Karpas-422 (cell line): ENCODE results near the gene ENGASE. TPM values are rescaled to one million over a fixed set of nuclear protein-coding genes. Genes with fewer than 3 reads are reported as not detected.

ENCODE experiments used
- DNase-seq: peaks from one replicate; pipeline ENCODE4 v3.0.0-alpha.2; 2015
- H2AFZ ChIP-seq: fragments of 200-600 bp; sonication (generic); 2 replicates; pipeline ENCODE4 v1.6.1; 2014; ENCODE audit warnings: antibody characterized with exemption, low read length, mixed read lengths
- H3K27ac ChIP-seq: fragments of 200-600 bp; sonication (generic); 2 replicates; pipeline ENCODE4 v1.5.1; 2014; ENCODE audit warnings: mild to moderate bottlenecking, low read length, moderate library complexity
- H3K27me3 ChIP-seq: fragments of 200-600 bp; sonication (generic); 2 replicates; pipeline ENCODE4 v1.6.1; 2014; ENCODE audit warnings: low read length, mixed read lengths
- H3K36me3 ChIP-seq: fragments of 200-600 bp; sonication (generic); 2 replicates; pipeline ENCODE4 v1.6.1; 2014; ENCODE audit warnings: low read length, mixed read lengths; ENCODE audit not compliant: insufficient read depth
- H3K4me1 ChIP-seq: fragments of 200-600 bp; sonication (generic); 2 replicates; pipeline ENCODE4 v1.6.1; 2014; ENCODE audit warnings: mild to moderate bottlenecking, low read length, mixed read lengths
- H3K4me2 ChIP-seq: fragments of 200-600 bp; sonication (generic); 2 replicates; pipeline ENCODE4 v1.6.1; 2014; ENCODE audit warnings: low read length, low read depth, mild to moderate bottlenecking; ENCODE audit not compliant: poor library complexity, severe bottlenecking
- H3K4me3 ChIP-seq: fragments of 200-600 bp; sonication (generic); 2 replicates; pipeline ENCODE4 v1.5.1; 2014; ENCODE audit warnings: mild to moderate bottlenecking, antibody characterized with exemption, low read length, mixed read lengths
- H3K79me2 ChIP-seq: fragments of 200-600 bp; sonication (generic); 2 replicates; pipeline ENCODE4 v1.6.1; 2014; ENCODE audit warnings: mild to moderate bottlenecking, low read length, mixed read lengths
- H3K9ac ChIP-seq: fragments of 200-600 bp; sonication (generic); 2 replicates; pipeline ENCODE4 v1.6.0; 2014; ENCODE audit warnings: low read length
- H3K9me2 ChIP-seq: fragments of 200-600 bp; sonication (generic), shearing (Covaris generic); replicated peaks from 2 replicates; pipeline ENCODE4 v1.6.0; 2014; ENCODE audit warnings: mild to moderate bottlenecking, low read length, moderate library complexity; ENCODE audit not compliant: insufficient read depth
- H3K9me3 ChIP-seq: fragments of 300-700, 200-600 bp; sonication (generic); 2 replicates; pipeline ENCODE4 v1.6.1; 2014; ENCODE audit warnings: low read length, mixed read lengths
- H4K20me1 ChIP-seq: fragments of 200-600 bp; sonication (generic); 2 replicates; pipeline ENCODE4 v1.6.1; 2014; ENCODE audit warnings: mild to moderate bottlenecking, antibody characterized with exemption, low read length, low read depth; ENCODE audit not compliant: insufficient read depth
- total RNA-seq: library from RNA; depleted of rRNA; stranded (reverse); fragments of >200 nt; shearing (Covaris generic); gene quantifications from 2 replicates; pipeline ENCODE4 v1.2.3, GENCODE V29; 2014; ENCODE audit warnings: low replicate concordance

ENGASE gene
- total RNA-seq, 1 experiment from 2014 or later, result 11.0 TPM

- no peak overlapping the region for H3K27ac ChIP-seq
- no peaks in the 10 kb centered on the region for H3K4me1 ChIP-seq
- H3K9me3 ChIP-seq, result no peaks in the 10 kb centered on the region
- no peak overlapping the region for H2AFZ ChIP-seq
- no peak for DNase-seq
- H3K27me3 ChIP-seq, result no peaks in the 10 kb centered on the region
- H3K9ac ChIP-seq, result no peak overlapping the region
- no peak overlapping the region for H3K4me3 ChIP-seq
- no peak overlapping the region for H3K4me2 ChIP-seq
- no peaks in the 10 kb centered on the region for H4K20me1 ChIP-seq
- no peaks in the 10 kb centered on the region for H3K9me2 ChIP-seq
- H3K36me3 ChIP-seq, result no peaks in the 10 kb centered on the region
- H3K79me2 ChIP-seq, result no peaks in the 10 kb centered on the region
These were observed 26.4 kb upstream of the ENGASE start for GRCh38 chr17:79047923-79048825.

- no peaks in the 10 kb centered on the region for H3K36me3 ChIP-seq
- H4K20me1 ChIP-seq, result no peaks in the 10 kb centered on the region
- H3K4me2 ChIP-seq, result no peak overlapping the region
- H3K4me3 ChIP-seq, result no peak overlapping the region
- H3K9ac ChIP-seq, result no peak overlapping the region
- H2AFZ ChIP-seq, result no peak overlapping the region
- H3K79me2 ChIP-seq, result no peaks in the 10 kb centered on the region
- no peak overlapping the region for H3K27ac ChIP-seq
- H3K27me3 ChIP-seq, result no peaks in the 10 kb centered on the region
- no peaks in the 10 kb centered on the region for H3K9me2 ChIP-seq
- no peaks in the 10 kb centered on the region for H3K4me1 ChIP-seq
- no peak for DNase-seq
- H3K9me3 ChIP-seq, result no peaks in the 10 kb centered on the region
These were observed 25.5 kb upstream of the ENGASE start for GRCh38 chr17:79048826-79049755.

GRCh38 chr17:79049821-79050220 lies 24.8 kb upstream of the ENGASE start:
- Histone ChIP-seq H3K9me3 (no peaks in the 10 kb centered on the region), H3K9ac (no peak overlapping the region), H3K9me2 (no peaks in the 10 kb centered on the region), H2AFZ (no peak overlapping the region), H3K36me3 (no peaks in the 10 kb centered on the region), H3K4me3 (no peak overlapping the region), H4K20me1 (no peaks in the 10 kb centered on the region), H3K4me1 (no peaks in the 10 kb centered on the region), H3K79me2 (no peaks in the 10 kb centered on the region), H3K27ac (no peak overlapping the region), H3K27me3 (no peaks in the 10 kb centered on the region), H3K4me2 (no peak overlapping the region)
- no peak for DNase-seq

- H3K9ac ChIP-seq, result no peak overlapping the region
- H3K4me3 ChIP-seq, result no peak overlapping the region
- H3K79me2 ChIP-seq, result no peaks in the 10 kb centered on the region
- no peak overlapping the region for H3K27ac ChIP-seq
- H4K20me1 ChIP-seq, result no peaks in the 10 kb centered on the region
- no peaks in the 10 kb centered on the region for H3K9me3 ChIP-seq
- H3K9me2 ChIP-seq, result no peaks in the 10 kb centered on the region
- H2AFZ ChIP-seq, result no peak overlapping the region
- no peak for DNase-seq
- H3K27me3 ChIP-seq, result no peaks in the 10 kb centered on the region
- H3K4me2 ChIP-seq, result no peak overlapping the region
- no peaks in the 10 kb centered on the region for H3K4me1 ChIP-seq
- no peaks in the 10 kb centered on the region for H3K36me3 ChIP-seq
These were observed 24.1 kb upstream of the ENGASE start for GRCh38 chr17:79050551-79050950.

GRCh38 chr17:79051306-79051705 lies 23.3 kb upstream of the ENGASE start:
- H3K27ac ChIP-seq, result no peak overlapping the region
- no peaks in the 10 kb centered on the region for H3K4me1 ChIP-seq
- H4K20me1 ChIP-seq, result no peaks in the 10 kb centered on the region
- H3K9me3 ChIP-seq, result no peaks in the 10 kb centered on the region
- no peaks in the 10 kb centered on the region for H3K9me2 ChIP-seq
- H3K9ac ChIP-seq, result no peak overlapping the region
- H3K36me3 ChIP-seq, result no peaks in the 10 kb centered on the region
- no peak for DNase-seq
- H3K79me2 ChIP-seq, result no peaks in the 10 kb centered on the region
- no peak overlapping the region for H3K4me3 ChIP-seq
- no peak overlapping the region for H2AFZ ChIP-seq
- H3K27me3 ChIP-seq, result no peaks in the 10 kb centered on the region
- no peak overlapping the region for H3K4me2 ChIP-seq

GRCh38 chr17:79052131-79052530 lies 22.5 kb upstream of the ENGASE start:
- Histone ChIP-seq H3K27ac (no peak overlapping the region), H3K4me1 (no peaks in the 10 kb centered on the region), H3K36me3 (no peaks in the 10 kb centered on the region), H3K9ac (no peak overlapping the region), H3K4me2 (no peak overlapping the region), H3K79me2 (no peaks in the 10 kb centered on the region), H4K20me1 (no peaks in the 10 kb centered on the region), H3K9me3 (no peaks in the 10 kb centered on the region), H2AFZ (no peak overlapping the region), H3K27me3 (no peaks in the 10 kb centered on the region), H3K4me3 (no peak overlapping the region), H3K9me2 (no peaks in the 10 kb centered on the region)
- DNase-seq, result no peak

GRCh38 chr17:79053251-79053925 lies 21.2 kb upstream of the ENGASE start:
- Histone ChIP-seq H3K9ac (no peak overlapping the region), H3K4me1 (no peaks in the 10 kb centered on the region), H3K27me3 (no peaks in the 10 kb centered on the region), H3K4me3 (no peak overlapping the region), H3K36me3 (no peaks in the 10 kb centered on the region), H3K27ac (no peak overlapping the region), H4K20me1 (no peaks in the 10 kb centered on the region), H3K9me2 (no peaks in the 10 kb centered on the region), H2AFZ (no peak overlapping the region), H3K79me2 (no peaks in the 10 kb centered on the region), H3K4me2 (no peak overlapping the region), H3K9me3 (no peaks in the 10 kb centered on the region)
- DNase-seq, result no peak
